ENCODE results near the gene FBXW2.
A peak's percentile ranks its signal among the peaks of the same experiment; 100 is the strongest.
"Not testable (repeated sequence)": the region's sequence is repeated elsewhere in the genome, so short reads cannot be mapped to it uniquely, and the experiment has no call there.

Gene FBXW2

GRCh38 chr9:120792898-120793765 is at the start of gene FBXW2:
Gene FBXW2 (minus strand): TSS chr9:120793416. CDS start chr9:120788258, 5,158 bp downstream.
- DNase-seq (ENCODE audit: low read depth): peak; percentile 90

- no peak for DNase-seq (ENCODE audit: low read depth)
Observed at GRCh38 chr9:120841930-120842684, 48.9 kb upstream of the FBXW2 start.

- no peak for DNase-seq (ENCODE audit: low read depth)
Observed at GRCh38 chr9:120839146-120839545, 45.9 kb upstream of the FBXW2 start.

GRCh38 chr9:120837921-120838320 is 44.7 kb upstream of the FBXW2 start:
- no peak for DNase-seq (ENCODE audit: low read depth)

- DNase-seq (ENCODE audit: low read depth): no peak
Observed at GRCh38 chr9:120833325-120833724, 40.1 kb upstream of the FBXW2 start.

- no peak for DNase-seq (ENCODE audit: low read depth)
Observed at GRCh38 chr9:120832807-120833206, 39.6 kb upstream of the FBXW2 start.

- no peak for DNase-seq (ENCODE audit: low read depth)
Observed at GRCh38 chr9:120830865-120831264, 37.6 kb upstream of the FBXW2 start.

GRCh38 chr9:120830151-120830550 is 36.9 kb upstream of the FBXW2 start:
- no peak for DNase-seq (ENCODE audit: low read depth)

GRCh38 chr9:120829650-120830049 is 36.4 kb upstream of the FBXW2 start:
- DNase-seq (ENCODE audit: low read depth): no peak

- no peak for DNase-seq (ENCODE audit: low read depth)
Observed at GRCh38 chr9:120820095-120820494, 26.9 kb upstream of the FBXW2 start.

GRCh38 chr9:120818595-120818994 is 25.4 kb upstream of the FBXW2 start:
- DNase-seq (ENCODE audit: low read depth): no peak

- DNase-seq (ENCODE audit: low read depth): no peak
Observed at GRCh38 chr9:120815075-120815474, 21.9 kb upstream of the FBXW2 start.

GRCh38 chr9:120808931-120809330 is 15.7 kb upstream of the FBXW2 start:
- DNase-seq (ENCODE audit: low read depth): no peak

- DNase-seq (ENCODE audit: low read depth): no peak
Observed at GRCh38 chr9:120807607-120808379, 14.6 kb upstream of the FBXW2 start.

- DNase-seq (ENCODE audit: low read depth): not testable (repeated sequence)
Observed at GRCh38 chr9:120804784-120805363, 11.7 kb upstream of the FBXW2 start.

- no peak for DNase-seq (ENCODE audit: low read depth)
Observed at GRCh38 chr9:120801441-120801840, 8.2 kb upstream of the FBXW2 start.

GRCh38 chr9:120791161-120791560 is 2.1 kb downstream of the FBXW2 start:
- DNase-seq (ENCODE audit: low read depth): no peak

- no peak for DNase-seq (ENCODE audit: low read depth)
Observed at GRCh38 chr9:120787933-120788332, 5.3 kb downstream of the FBXW2 start.

GRCh38 chr9:120783602-120784047 is 9.6 kb downstream of the FBXW2 start:
- no peak for DNase-seq (ENCODE audit: low read depth)

- DNase-seq (ENCODE audit: low read depth): no peak
Observed at GRCh38 chr9:120781236-120781635, 12.0 kb downstream of the FBXW2 start.

- DNase-seq (ENCODE audit: low read depth): no peak
Observed at GRCh38 chr9:120780367-120780766, 12.8 kb downstream of the FBXW2 start.

- no peak for DNase-seq (ENCODE audit: low read depth)
Observed at GRCh38 chr9:120779227-120779626, 14.0 kb downstream of the FBXW2 start.
